OCI-LY3 (cell line): Measurements from ENCODE around the gene SDK1.

Experiments
- EZH2phosphoT487 ChIP-seq: fragments of 200-600 bp; shearing (Covaris generic); IDR thresholded peaks from 2 replicates; pipeline ENCODE4 v1.6.1; 2018; ENCODE audit warnings: antibody characterized with exemption, mixed run types, low read depth
- TF ChIP-seq, protein P1 (sequence below): fragments of 200-600, 300-600 bp; sonication (generic); IDR thresholded peaks from 2 replicates; pipeline ENCODE4 v1.5.1; 2014; ENCODE audit warnings: antibody characterized with exemption, low read length, low read depth

DNA sequence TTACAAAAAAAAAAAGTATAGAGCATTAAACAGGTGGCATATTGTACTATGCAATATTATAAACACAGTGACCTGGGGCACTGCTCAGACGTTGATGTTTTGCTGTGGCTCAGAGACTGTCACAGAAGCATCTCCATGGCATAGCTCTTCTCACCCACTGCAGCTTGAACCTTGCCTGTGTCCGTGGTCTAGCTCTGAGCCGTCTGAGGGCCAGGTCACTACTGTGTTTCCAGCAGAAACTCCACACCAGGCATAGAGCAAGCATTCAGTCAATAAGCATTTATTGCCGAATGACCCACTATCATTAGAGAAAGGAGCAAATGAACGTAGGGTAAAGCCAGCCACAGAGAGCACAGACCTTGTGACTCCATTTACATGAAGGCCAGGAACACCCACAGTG, 937.8 kb downstream of the SDK1 start:
- TF ChIP-seq, protein P1, sequence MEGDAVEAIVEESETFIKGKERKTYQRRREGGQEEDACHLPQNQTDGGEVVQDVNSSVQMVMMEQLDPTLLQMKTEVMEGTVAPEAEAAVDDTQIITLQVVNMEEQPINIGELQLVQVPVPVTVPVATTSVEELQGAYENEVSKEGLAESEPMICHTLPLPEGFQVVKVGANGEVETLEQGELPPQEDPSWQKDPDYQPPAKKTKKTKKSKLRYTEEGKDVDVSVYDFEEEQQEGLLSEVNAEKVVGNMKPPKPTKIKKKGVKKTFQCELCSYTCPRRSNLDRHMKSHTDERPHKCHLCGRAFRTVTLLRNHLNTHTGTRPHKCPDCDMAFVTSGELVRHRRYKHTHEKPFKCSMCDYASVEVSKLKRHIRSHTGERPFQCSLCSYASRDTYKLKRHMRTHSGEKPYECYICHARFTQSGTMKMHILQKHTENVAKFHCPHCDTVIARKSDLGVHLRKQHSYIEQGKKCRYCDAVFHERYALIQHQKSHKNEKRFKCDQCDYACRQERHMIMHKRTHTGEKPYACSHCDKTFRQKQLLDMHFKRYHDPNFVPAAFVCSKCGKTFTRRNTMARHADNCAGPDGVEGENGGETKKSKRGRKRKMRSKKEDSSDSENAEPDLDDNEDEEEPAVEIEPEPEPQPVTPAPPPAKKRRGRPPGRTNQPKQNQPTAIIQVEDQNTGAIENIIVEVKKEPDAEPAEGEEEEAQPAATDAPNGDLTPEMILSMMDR: no peak
- no peak for TF ChIP-seq EZH2phosphoT487
